Measurements from ENCODE around the gene TNS3. TPM values are rescaled to one million over a fixed set of nuclear protein-coding genes. Genes with fewer than 3 reads are reported as not detected.

TNS3 gene
- total RNA-seq, 1 donor from 2014 or later = 89.8 TPM

DNA sequence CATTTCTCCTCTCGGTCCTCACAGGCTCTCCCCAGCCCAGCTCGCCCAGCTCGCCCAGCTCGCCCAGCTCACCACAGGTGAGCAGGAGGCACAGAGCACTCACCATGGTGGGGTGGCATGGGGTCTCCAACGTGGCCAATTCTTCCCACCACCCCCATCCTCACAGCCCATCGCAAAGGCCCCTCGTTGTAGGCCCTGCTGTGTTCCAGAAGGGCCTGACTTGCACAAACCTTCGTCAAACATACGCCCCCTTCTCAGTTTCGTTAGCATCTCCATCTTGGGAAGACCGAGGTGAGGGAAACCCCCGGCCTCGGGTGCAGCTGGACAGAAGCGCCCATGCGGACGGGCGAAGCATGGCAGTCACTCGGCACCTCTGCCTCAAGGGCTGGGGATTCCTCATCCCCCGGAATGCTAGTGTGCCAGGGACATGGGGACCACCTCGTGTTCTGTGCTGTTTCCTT is 304.6 kb downstream of the TNS3 start:
- Histone ChIP-seq H3K9me3 (no peaks in the 10 kb centered on the region), H3K4me1 (no peaks in the 10 kb centered on the region), H3K36me3 (peaks cover 32 to 73% of the 10 kb centered on the region in 2 donors), H3K27me3 (no peaks in the 10 kb centered on the region), H3K27ac (no peak overlapping the region), H3K4me3 (no peak overlapping the region)
- intact Hi-C loops (cut with DNase I) = no loop called here
- TF ChIP-seq, protein P1, sequence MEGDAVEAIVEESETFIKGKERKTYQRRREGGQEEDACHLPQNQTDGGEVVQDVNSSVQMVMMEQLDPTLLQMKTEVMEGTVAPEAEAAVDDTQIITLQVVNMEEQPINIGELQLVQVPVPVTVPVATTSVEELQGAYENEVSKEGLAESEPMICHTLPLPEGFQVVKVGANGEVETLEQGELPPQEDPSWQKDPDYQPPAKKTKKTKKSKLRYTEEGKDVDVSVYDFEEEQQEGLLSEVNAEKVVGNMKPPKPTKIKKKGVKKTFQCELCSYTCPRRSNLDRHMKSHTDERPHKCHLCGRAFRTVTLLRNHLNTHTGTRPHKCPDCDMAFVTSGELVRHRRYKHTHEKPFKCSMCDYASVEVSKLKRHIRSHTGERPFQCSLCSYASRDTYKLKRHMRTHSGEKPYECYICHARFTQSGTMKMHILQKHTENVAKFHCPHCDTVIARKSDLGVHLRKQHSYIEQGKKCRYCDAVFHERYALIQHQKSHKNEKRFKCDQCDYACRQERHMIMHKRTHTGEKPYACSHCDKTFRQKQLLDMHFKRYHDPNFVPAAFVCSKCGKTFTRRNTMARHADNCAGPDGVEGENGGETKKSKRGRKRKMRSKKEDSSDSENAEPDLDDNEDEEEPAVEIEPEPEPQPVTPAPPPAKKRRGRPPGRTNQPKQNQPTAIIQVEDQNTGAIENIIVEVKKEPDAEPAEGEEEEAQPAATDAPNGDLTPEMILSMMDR (IDR thresholded peaks at IDR 0.05) = no peak
- no peak for DNase-seq (ENCODE audit: low spot score in 2 of 2)

DNA sequence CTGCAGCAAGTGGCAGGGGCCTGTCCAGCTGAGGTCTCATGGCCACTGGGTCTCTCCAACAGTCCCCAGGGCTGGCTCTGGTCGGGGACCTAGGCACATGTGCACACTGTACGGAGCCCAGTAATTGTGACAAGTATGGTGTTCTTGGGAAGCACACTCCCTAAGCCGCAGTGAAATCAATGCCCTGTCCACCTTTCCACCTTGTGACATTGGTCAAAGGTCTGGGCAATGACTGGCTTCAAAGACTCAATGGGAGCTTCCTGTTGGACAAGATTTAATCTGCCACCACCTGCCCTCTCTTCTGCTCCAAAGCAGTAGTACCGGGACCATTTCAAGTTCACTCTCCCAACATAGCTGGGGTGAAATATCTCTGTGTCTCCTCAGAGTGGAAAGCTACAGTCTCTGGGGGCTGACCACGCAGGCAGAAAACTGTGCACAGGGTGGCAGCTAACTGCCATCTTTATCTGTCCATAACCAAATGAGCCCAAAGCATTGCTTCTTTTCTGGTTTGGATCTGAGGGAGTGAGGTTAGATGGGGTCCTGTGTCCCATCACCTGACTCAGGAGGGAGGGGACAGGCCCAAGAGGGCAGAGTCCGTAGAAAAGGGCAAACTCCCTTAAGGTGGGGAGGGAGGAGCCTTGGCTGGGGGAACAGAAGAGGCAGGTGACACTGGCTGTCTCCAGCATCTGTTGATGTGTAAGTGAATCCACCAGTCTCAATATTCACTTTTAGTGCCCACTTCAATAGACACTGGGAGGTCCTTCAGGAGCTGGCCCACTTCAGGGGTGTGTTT is 307.7 kb downstream of the TNS3 start:
- intact Hi-C loops (cut with DNase I) = no loop called here
- TF ChIP-seq, protein P1 (IDR thresholded peaks at IDR 0.05) = no peak
- Histone ChIP-seq H3K4me1 (no peaks in the 10 kb centered on the region), H3K9me3 (peaks cover 0 to under 1% of the 10 kb centered on the region in 2 donors), H3K36me3 (peaks cover 24 to 41% of the 10 kb centered on the region in 2 donors), H3K4me3 (no peak overlapping the region), H3K27me3 (no peaks in the 10 kb centered on the region), H3K27ac (no peak overlapping the region)
- DNase-seq (ENCODE audit: low spot score in 2 of 2) = no peak

DNA sequence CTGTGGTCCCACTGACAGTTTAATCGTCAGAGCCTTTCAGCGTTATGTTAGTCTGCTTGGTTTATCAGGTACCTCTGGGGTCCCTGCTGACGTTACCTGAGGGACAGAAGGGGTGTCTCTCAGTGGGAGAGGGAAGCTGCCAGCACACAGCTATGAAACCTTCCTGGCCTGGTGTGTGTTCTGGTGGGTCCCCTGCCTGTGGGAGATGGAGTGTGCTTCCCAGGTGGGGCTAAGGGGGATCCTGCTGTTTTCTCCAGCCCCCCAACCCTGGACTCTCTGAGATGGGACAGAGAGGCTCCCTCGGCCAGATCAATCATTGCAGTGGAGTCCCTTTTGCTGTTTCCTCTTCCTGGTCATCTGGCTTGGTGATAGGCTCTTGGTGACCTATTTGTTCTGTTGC is 308.8 kb downstream of the TNS3 start:
- no peak for DNase-seq (ENCODE audit: low spot score in 2 of 2)
- H3K27me3 ChIP-seq = no peaks in the 10 kb centered on the region
- peaks cover 14 to 32% of the 10 kb centered on the region in 2 donors for H3K36me3 ChIP-seq
- peaks cover 0 to 11% of the 10 kb centered on the region in 2 donors for H3K9me3 ChIP-seq
- no peak overlapping the region for H3K4me3 ChIP-seq
- intact Hi-C loops (cut with DNase I) = no loop called here
- TF ChIP-seq, protein P1 (IDR thresholded peaks at IDR 0.05) = no peak
- no peak overlapping the region for H3K27ac ChIP-seq
- H3K4me1 ChIP-seq = no peaks in the 10 kb centered on the region

DNA sequence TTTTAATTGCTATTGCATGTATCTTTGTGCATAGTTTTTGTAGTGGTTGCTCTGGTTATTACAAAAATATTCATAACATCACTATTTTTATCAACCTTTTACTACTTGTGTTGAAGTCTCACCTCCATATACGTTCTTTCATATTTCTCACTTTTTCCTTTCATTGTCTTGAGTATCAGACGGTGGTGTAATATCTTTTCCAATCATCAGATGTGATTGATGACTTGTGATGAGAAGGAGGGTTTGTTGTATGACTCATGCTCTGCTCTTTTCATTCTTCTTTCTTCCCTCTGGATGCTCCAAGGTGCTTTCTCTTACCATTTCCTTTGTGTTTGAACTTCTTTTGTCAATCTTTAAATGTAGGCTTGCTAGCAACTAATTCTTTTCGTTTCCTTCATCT is 310.2 kb downstream of the TNS3 start:
- H3K27ac ChIP-seq = no peak overlapping the region
- no peak overlapping the region for H3K4me3 ChIP-seq
- TF ChIP-seq, protein P1 (IDR thresholded peaks at IDR 0.05) = no peak
- H3K36me3 ChIP-seq = peaks cover 9 to 19% of the 10 kb centered on the region in 2 donors
- intact Hi-C loops (cut with DNase I) = no loop called here
- no peak for DNase-seq (ENCODE audit: low spot score in 2 of 2)
- H3K9me3 ChIP-seq = peaks cover 0 to 14% of the 10 kb centered on the region in 2 donors
- H3K4me1 ChIP-seq = no peaks in the 10 kb centered on the region
- H3K27me3 ChIP-seq = no peaks in the 10 kb centered on the region

DNA sequence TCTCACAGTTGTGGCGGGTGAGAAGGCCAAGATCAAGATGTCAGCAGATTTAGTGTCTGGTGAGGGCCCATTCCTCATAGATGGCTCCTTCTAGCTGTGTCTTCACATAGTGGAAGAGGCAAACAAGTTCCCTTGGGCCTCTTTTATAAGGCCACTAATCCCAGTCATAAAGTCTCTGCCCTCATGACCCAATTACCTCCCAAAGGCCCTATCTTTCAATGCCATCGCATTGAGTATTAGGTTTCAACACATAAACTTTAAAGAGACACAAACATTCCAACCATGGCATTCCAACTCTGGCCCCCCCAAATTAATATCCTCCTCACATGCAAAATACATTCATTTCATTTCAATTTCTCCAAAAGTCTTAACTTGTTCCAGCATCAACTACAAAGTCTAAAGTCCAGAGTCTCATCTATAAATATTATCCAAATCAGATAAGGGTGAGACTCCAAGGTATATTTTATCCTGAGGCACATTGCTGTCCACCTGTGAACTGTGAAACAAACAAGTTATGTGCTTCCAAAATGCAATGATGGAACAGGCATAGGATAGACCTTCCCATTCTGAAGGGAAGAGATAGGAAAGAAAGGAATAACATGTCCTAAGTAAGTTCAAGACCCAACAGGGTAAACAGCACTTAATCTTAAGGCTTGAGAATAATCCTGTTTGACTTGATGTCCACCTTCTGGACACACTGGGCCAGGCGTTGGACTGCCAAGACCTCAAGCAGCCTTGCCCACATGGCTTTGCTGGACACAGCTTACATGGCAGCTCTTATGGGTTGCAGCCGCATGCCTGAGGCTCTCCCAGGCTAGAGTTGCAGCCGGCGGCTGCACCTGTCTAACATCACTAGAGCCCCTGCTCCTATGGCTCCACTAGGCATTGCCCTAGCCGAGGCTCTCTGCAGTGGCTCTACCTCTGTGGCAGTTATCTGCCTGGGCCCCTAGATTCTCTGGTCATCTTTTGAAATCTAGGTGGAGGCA is 312.8 kb downstream of the TNS3 start:
- H3K36me3 ChIP-seq = no peaks in the 10 kb centered on the region
- TF ChIP-seq, protein P1 (IDR thresholded peaks at IDR 0.05) = no peak
- peaks cover 0 to 14% of the 10 kb centered on the region in 2 donors for H3K9me3 ChIP-seq
- H3K4me1 ChIP-seq = no peaks in the 10 kb centered on the region
- peak in 1 of 2 donors; percentile 27 for DNase-seq (ENCODE audit: low spot score in 2 of 2)
- no peak overlapping the region for H3K27ac ChIP-seq
- H3K4me3 ChIP-seq = no peak overlapping the region
- no peaks in the 10 kb centered on the region for H3K27me3 ChIP-seq
- intact Hi-C loops (cut with DNase I) = loop anchor here (10.0 kb wide), 2 partner anchors 166 to 676 kb away; partner anchors contain the start of gene PKD1L1

Data from ascending aorta (tissue), 2 donors.